Endothelial cell of umbilical vein (primary cell): ENCODE measurements around the gene LMBR1L. TPM values are rescaled to one million over a fixed set of nuclear protein-coding genes. Genes with fewer than 3 reads are reported as not detected.
"Not testable (repeated sequence)": the region's sequence is repeated elsewhere in the genome, so short reads cannot be mapped to it uniquely, and the experiment has no call there.

Experiments used
- BruUV-seq: library from RNA; stranded (reverse); fragments of 400-500 nt; replicated peaks from 2 replicates; lab custom pipeline; 2021; lab: Mats Ljungman, UMichigan
- CTCF ChIA-PET: fragments of 300-600, 350-600 bp; sonication (Branson Sonifier 250); formaldehyde crosslinking; loops from one replicate; lab custom pipeline; 2021; ENCODE audit warnings: antibody characterized with exemption, inconsistent platforms; lab: Charles Lee
- POLR2A ChIA-PET: fragments of 300-600, 350-600 bp; sonication (Branson Sonifier 250); formaldehyde crosslinking; loops from one replicate; lab custom pipeline; 2021; ENCODE audit warnings: antibody characterized with exemption, inconsistent platforms; lab: Charles Lee
- DNase-seq: peaks from one replicate; pipeline ENCODE4 v3.0.0-alpha.2; 2011; ENCODE audit warnings: low read depth, low spot score
- FAIRE-seq: peaks from 2 replicates; lab custom pipeline; 2011; peaks lifted over from hg19 to GRCh38; lab: Jason Lieb, UNC
- H2AFZ ChIP-seq: 2 replicates; pipeline ENCODE4 v1.6.0; 2012; ENCODE audit warnings: low read depth, low read length, control low read depth, inconsistent platforms
- H3K27ac ChIP-seq: 2 replicates; pipeline ENCODE4 v1.5.1; 2011; ENCODE audit warnings: low read depth, mild to moderate bottlenecking, control low read depth, low read length, moderate library complexity; ENCODE audit not compliant: insufficient read depth
- H3K27me3 ChIP-seq, 2 experiments: 2 replicates each; pipeline versions ENCODE4 v1.6.0 to v1.6.1; 2011; ENCODE audit warnings: low read length in 2 of 2, mixed read lengths in 1 of 2; ENCODE audit not compliant: control insufficient read depth in 2 of 2, insufficient read depth in 2 of 2
- H3K36me3 ChIP-seq, 2 experiments: 2 replicates in 1 of 2; 3 replicates in 1 of 2; pipeline ENCODE4 v1.5.1; 2011; ENCODE audit warnings: low read length in 2 of 2, mild to moderate bottlenecking in 1 of 2, moderate library complexity in 1 of 2; ENCODE audit not compliant: control insufficient read depth in 2 of 2, insufficient read depth in 2 of 2; ENCODE audit errors: extremely low read depth in 1 of 2
- H3K4me1 ChIP-seq: 3 replicates; pipeline ENCODE4 v1.5.1; 2011; ENCODE audit warnings: mild to moderate bottlenecking, low read length; ENCODE audit not compliant: control insufficient read depth, insufficient read depth; ENCODE audit errors: extremely low read depth
- H3K4me2 ChIP-seq: 2 replicates; pipeline ENCODE4 v1.6.1; 2011; ENCODE audit warnings: low read length, control low read depth, mixed read lengths; ENCODE audit not compliant: insufficient read depth
- H3K4me3 ChIP-seq, 3 experiments: fragments of 200-600 bp in 1 of 3; sonication (generic), shearing (Covaris generic) in 1 of 3; replicated peaks in 1 of 3; 2 replicates each; pipeline ENCODE4 v1.5.1; 2011 to 2016; ENCODE audit warnings: control low read depth in 3 of 3, low read length in 3 of 3, mild to moderate bottlenecking in 2 of 3, inconsistent platforms in 1 of 3, low read depth in 1 of 3, moderate library complexity in 1 of 3; ENCODE audit not compliant: insufficient read depth in 1 of 3
- H3K79me2 ChIP-seq: 2 replicates; pipeline ENCODE4 v1.6.0; 2012; ENCODE audit warnings: low read length, inconsistent platforms; ENCODE audit not compliant: control insufficient read depth, insufficient read depth
- H3K9ac ChIP-seq: replicated peaks from 2 replicates; pipeline ENCODE3; 2011; ENCODE audit warnings: low read length, control low read depth; ENCODE audit not compliant: insufficient read depth; ENCODE audit errors: extremely low read depth
- H3K9me1 ChIP-seq: replicated peaks from 3 replicates; pipeline ENCODE4 v1.6.0; 2011; ENCODE audit warnings: mild to moderate bottlenecking, low read length; ENCODE audit not compliant: control insufficient read depth, insufficient read depth; ENCODE audit errors: extremely low read depth
- H3K9me3 ChIP-seq: replicated peaks from 2 replicates; pipeline ENCODE4 v1.5.1; 2012; ENCODE audit warnings: low read length, inconsistent platforms; ENCODE audit not compliant: control insufficient read depth, insufficient read depth
- H4K20me1 ChIP-seq: replicated peaks from 2 replicates; pipeline ENCODE3; 2011; ENCODE audit warnings: mild to moderate bottlenecking, low read length; ENCODE audit not compliant: control insufficient read depth, insufficient read depth; ENCODE audit errors: extremely low read depth
- EZH2 ChIP-seq: IDR thresholded peaks from 2 replicates; pipeline ENCODE4 v1.6.1; 2012; ENCODE audit warnings: borderline replicate concordance, low read depth, mild to moderate bottlenecking, moderate library complexity, low read length, inconsistent platforms; ENCODE audit not compliant: severe bottlenecking
- FOS ChIP-seq: IDR thresholded peaks from 2 replicates; pipeline ENCODE4 v1.6.1; 2011; ENCODE audit warnings: mild to moderate bottlenecking, low read length, moderate library complexity, borderline replicate concordance; ENCODE audit not compliant: insufficient read depth
- GATA2 ChIP-seq: IDR thresholded peaks from 2 replicates; pipeline ENCODE4 v1.7.0; 2011; ENCODE audit warnings: low read depth, mild to moderate bottlenecking, moderate library complexity, mixed read lengths, low read length; ENCODE audit not compliant: insufficient read length, insufficient read depth
- POLR2AphosphoS5 ChIP-seq: IDR thresholded peaks from 2 replicates; pipeline ENCODE4 v1.6.1; 2012; ENCODE audit warnings: low read depth, mild to moderate bottlenecking, control low read depth, low read length, moderate library complexity; ENCODE audit not compliant: insufficient read depth
- dilution Hi-C: fragments of 300-500 bp; cut with MboI; formaldehyde crosslinking; loops from one replicate; pipeline ENCODE4 v1.15.0; 2019; ENCODE audit warnings: low sequenced_read_pairs; ENCODE audit not compliant: extremely low pct_ligation_motif_present
- intact Hi-C: fragments of 100-400 bp; cut with micrococcal nuclease; formaldehyde crosslinking; loops from one replicate; pipeline ENCODE4 v1.10.0; 2022
- polyA plus RNA-seq, 4 experiments: library from polyadenylated mRNA; depleted of rRNA in 3 of 4; stranded (reverse) in 3 of 4; unstranded in 1 of 4; fragments of >200 nt; gene quantifications; 2 replicates each; pipeline versions ENCODE4 v1.2.1 to v1.2.3, GENCODE V29; 2011 to 2012; ENCODE audit warnings: missing spikeins in 1 of 4
- total RNA-seq: library from RNA; stranded (reverse); gene quantifications from 2 replicates; pipeline ENCODE4 v1.2.3, GENCODE V29; 2021

The LMBR1L gene
- total and polyA plus RNA-seq, 2 donors (not counting 3 experiments of a cell fraction or from before 2014, with no cell fraction given): 78.3 to 106 TPM

DNA sequence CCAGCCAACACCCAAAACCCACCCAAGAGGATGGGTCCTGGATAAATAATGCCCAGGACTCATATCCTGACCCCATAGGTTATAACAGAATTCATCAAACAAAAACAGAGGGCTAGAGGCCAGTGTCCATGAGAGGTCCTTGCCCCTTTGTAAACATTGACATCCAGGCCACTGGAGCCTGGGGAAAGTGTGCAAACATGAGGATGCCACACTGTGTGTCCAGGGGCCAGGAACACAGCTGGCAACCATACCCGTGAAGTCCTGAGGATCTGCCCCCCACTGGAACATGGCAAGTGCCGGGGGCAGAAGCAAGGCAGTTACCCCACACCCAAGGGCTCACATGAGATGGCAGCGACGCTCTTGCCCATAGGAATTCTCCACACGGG is 45.9 kb downstream of the LMBR1L start:
- H3K9ac ChIP-seq: no peak overlapping the region
- DNase-seq (no peak), FAIRE-seq (no peak)
- no peaks in the 10 kb centered on the region for H4K20me1 ChIP-seq
- no peak overlapping the region for H2AFZ ChIP-seq
- no peaks in the 10 kb centered on the region for H3K9me3 ChIP-seq
- dilution Hi-C loops: no loop called here
- TF ChIP-seq FOS (no peak), GATA2 (no peak), EZH2 (no peak), POLR2AphosphoS5 (no peak)
- no TSS peak for BruUV-seq
- no peaks in the 10 kb centered on the region for H3K9me1 ChIP-seq
- H3K36me3 ChIP-seq: no peaks in the 10 kb centered on the region
- peaks cover 13% of the 10 kb centered on the region for H3K4me1 ChIP-seq
- H3K4me3 ChIP-seq: no peak overlapping the region
- no peak overlapping the region for H3K4me2 ChIP-seq
- CTCF ChIA-PET: interaction anchor here (0.8 to 6.8 kb wide), 27 partner anchors 8 to 224 kb away, joined by 3 to 197 read pairs (median 5); partner anchors contain the start of genes DHH, LMBR1L, TUBA1A and TUBA1B
- POLR2A ChIA-PET: interaction anchor here (1.4 kb wide), 1 partner anchor 67 kb away, joined by 4 read pairs; the partner anchor contains the start of gene TUBA1B
- no peaks in the 10 kb centered on the region for H3K27me3 ChIP-seq
- peaks cover 11% of the 10 kb centered on the region for H3K79me2 ChIP-seq
- no peak overlapping the region for H3K27ac ChIP-seq
- intact Hi-C loops: loop anchor here (1.0 kb wide), 5 partner anchors 29 to 171 kb away; no protein-coding TSS in a partner anchor

DNA sequence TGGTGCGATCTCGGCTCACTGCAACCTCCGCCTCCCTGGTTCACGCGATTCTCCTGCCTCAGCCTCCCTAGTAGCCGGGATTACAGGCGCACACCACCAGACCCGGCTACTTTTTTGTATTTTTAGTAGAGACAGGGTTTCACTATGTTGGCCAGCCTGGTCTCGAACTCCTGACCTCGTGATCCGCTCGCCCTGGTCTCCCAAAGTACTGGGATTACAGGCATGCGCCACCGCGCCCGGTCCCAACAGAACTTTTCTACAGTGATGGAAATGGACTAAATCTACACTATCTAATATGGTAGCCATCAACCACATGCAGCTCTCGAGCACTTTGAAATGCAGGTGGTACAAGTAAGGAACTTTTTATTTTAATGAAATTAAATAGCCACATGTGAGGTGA is 48.7 kb downstream of the LMBR1L start:
- Histone ChIP-seq H3K79me2 (peaks cover 40% of the 10 kb centered on the region), H3K4me1 (peaks cover 24% of the 10 kb centered on the region)
- H2AFZ ChIP-seq, H3K27me3 ChIP-seq, H3K36me3 ChIP-seq, H3K9me1 ChIP-seq, dilution Hi-C loops, H4K20me1 ChIP-seq, DNase-seq, H3K27ac ChIP-seq, H3K9ac ChIP-seq, FAIRE-seq, H3K9me3 ChIP-seq, H3K4me2 ChIP-seq, BruUV-seq, H3K4me3 ChIP-seq: not testable (repeated sequence)
- intact Hi-C loops: loop anchor here (2.0 kb wide), 1 partner anchor 43 kb away; the partner anchor contains the start of gene PRKAG1
- ChIA-PET CTCF (interaction anchor here (0.9 to 6.8 kb wide), 3 partner anchors 26 to 59 kb away, joined by 3 to 197 read pairs (median 179); partner anchors contain the start of gene DHH), POLR2A (interaction anchor here (0.6 kb wide), 1 partner anchor 11 kb away, joined by 10 read pairs; no protein-coding TSS in a partner anchor)
